WTC11 (cell line): ENCODE results near the gene DNAJC15. TPM values are rescaled to one million over a fixed set of nuclear protein-coding genes. Genes with fewer than 3 reads are reported as not detected.

Experiments used
- ATAC-seq: fragments of 200-7000 bp; cut with Tn5 transposase; 2 replicates; pipeline ENCODE4 v1.10.0; 2021; ENCODE audit warnings: mild to moderate bottlenecking, moderate library complexity
- CTCF ChIA-PET: fragments of 300-600 bp; sonication (Branson Sonifier 250); formaldehyde crosslinking; loops from one replicate; lab custom pipeline; 2021; ENCODE audit warnings: antibody characterized with exemption; lab: Charles Lee
- POLR2A ChIA-PET: fragments of 350-600 bp; sonication (Branson Sonifier 250); formaldehyde crosslinking; loops from one replicate; lab custom pipeline; 2021; ENCODE audit warnings: antibody characterized with exemption; lab: Charles Lee
- DNase-seq: peaks from one replicate; pipeline ENCODE4 v3.0.0; 2021; ENCODE audit warnings: low spot score
- H3K27ac Mint-ChIP-seq: 2 replicates; pipeline ENCODE4 v1.8.0; 2021; ENCODE audit warnings: mixed read lengths
- H3K27me3 Mint-ChIP-seq: 2 replicates; pipeline ENCODE4 v1.8.0; 2021; ENCODE audit warnings: low read depth, mild to moderate bottlenecking, moderate library complexity, mixed read lengths
- H3K36me3 Mint-ChIP-seq: 2 replicates; pipeline ENCODE4 v1.8.0; 2021; ENCODE audit warnings: mixed read lengths
- H3K4me1 Mint-ChIP-seq: 2 replicates; pipeline ENCODE4 v1.8.0; 2022; ENCODE audit warnings: mixed read lengths
- H3K4me3 Mint-ChIP-seq: 2 replicates; pipeline ENCODE4 v1.8.0; 2021; ENCODE audit warnings: mild to moderate bottlenecking, moderate library complexity, mixed read lengths
- H3K9me3 Mint-ChIP-seq: 2 replicates; pipeline ENCODE4 v1.8.0; 2021; ENCODE audit warnings: mixed read lengths
- CREB1 ChIP-seq: sonication (generic); formaldehyde crosslinking; IDR thresholded peaks from 2 replicates; pipeline ENCODE4 v1.8.0; 2023; ENCODE audit warnings: mild to moderate bottlenecking, missing genetic modification reagents
- CREM ChIP-seq: sonication (generic); formaldehyde crosslinking; IDR thresholded peaks from 2 replicates; pipeline ENCODE4 v1.8.1; 2022; ENCODE audit warnings: mild to moderate bottlenecking, missing genetic modification reagents, moderate library complexity
- FOXJ3 ChIP-seq: sonication (generic); formaldehyde crosslinking; IDR thresholded peaks from 2 replicates; pipeline ENCODE4 v1.9.0; 2021; ENCODE audit warnings: missing genetic modification reagents, mild to moderate bottlenecking, borderline replicate concordance
- GRHL2 ChIP-seq: fragments of 250-450 bp; sonication (Bioruptor Pico); IDR thresholded peaks from 2 replicates; pipeline ENCODE4 v1.8.0; 2022; ENCODE audit warnings: mild to moderate bottlenecking, moderate library complexity; ENCODE audit not compliant: insufficient replicate concordance, severe bottlenecking
- GTF2I ChIP-seq: fragments of 250-450 bp; sonication (Bioruptor Pico); conservative IDR thresholded peaks from 2 replicates; pipeline ENCODE4 v1.4.0; 2021; ENCODE audit warnings: mild to moderate bottlenecking
- HMGA2 ChIP-seq: fragments of 250-450 bp; sonication (Bioruptor Pico); IDR thresholded peaks from 2 replicates; pipeline ENCODE4 v1.4.0; 2021; ENCODE audit warnings: mild to moderate bottlenecking, moderate library complexity
- IRF2 ChIP-seq: sonication (generic); formaldehyde crosslinking; IDR thresholded peaks from 2 replicates; pipeline ENCODE4 v1.8.0; 2022; ENCODE audit warnings: low read depth, missing genetic modification reagents, borderline replicate concordance
- JUN ChIP-seq: sonication (generic); formaldehyde crosslinking; IDR thresholded peaks from 2 replicates; pipeline ENCODE4 v1.8.0; 2023; ENCODE audit warnings: mild to moderate bottlenecking, missing genetic modification reagents
- MXD4 ChIP-seq: fragments of 250-450 bp; sonication (Bioruptor Pico); IDR thresholded peaks from 2 replicates; pipeline ENCODE4 v1.8.0; 2021; ENCODE audit warnings: mild to moderate bottlenecking, moderate library complexity, borderline replicate concordance
- NR2C2 ChIP-seq: sonication (generic); formaldehyde crosslinking; IDR thresholded peaks from 2 replicates; pipeline ENCODE4 v1.8.0; 2022; ENCODE audit warnings: mild to moderate bottlenecking, missing genetic modification reagents
- RELA ChIP-seq: sonication (generic); formaldehyde crosslinking; IDR thresholded peaks from 2 replicates; pipeline ENCODE4 v1.8.1; 2022; ENCODE audit warnings: missing genetic modification reagents, mild to moderate bottlenecking, borderline replicate concordance
- SP1 ChIP-seq: sonication (generic); formaldehyde crosslinking; conservative IDR thresholded peaks from 2 replicates; pipeline ENCODE4 v1.8.1; 2022; ENCODE audit warnings: missing genetic modification reagents
- ZNF263 ChIP-seq: sonication (generic); formaldehyde crosslinking; IDR thresholded peaks from 2 replicates; pipeline ENCODE4 v1.8.1; 2022; ENCODE audit warnings: low read depth, mild to moderate bottlenecking, moderate library complexity, missing genetic modification reagents
- ZNF317 ChIP-seq: sonication (generic); formaldehyde crosslinking; IDR thresholded peaks from 2 replicates; pipeline ENCODE4 v1.8.1; 2023; ENCODE audit warnings: low read depth, mild to moderate bottlenecking, moderate library complexity, missing genetic modification reagents, borderline replicate concordance
- ZNF423 ChIP-seq: fragments of 250-450 bp; sonication (Bioruptor Pico); IDR thresholded peaks from 2 replicates; pipeline ENCODE4 v2.1.2; 2022; ENCODE audit warnings: mild to moderate bottlenecking, moderate library complexity
- total RNA-seq: library from RNA; stranded (reverse); gene quantifications from 3 replicates; pipeline ENCODE4 v1.2.3, GENCODE V29; 2021
- TF ChIP-seq, protein P1 (sequence below): sonication (generic); formaldehyde crosslinking; IDR thresholded peaks from 2 replicates; pipeline ENCODE4 v1.8.0; 2022; ENCODE audit warnings: mild to moderate bottlenecking, missing genetic modification reagents
- TF ChIP-seq, protein P2 (sequence below): sonication (generic); formaldehyde crosslinking; conservative IDR thresholded peaks from 2 replicates; pipeline ENCODE4 v1.8.1; 2022; ENCODE audit warnings: mild to moderate bottlenecking, missing genetic modification reagents
- TF ChIP-seq, protein P3 (sequence below): fragments of 250-450 bp; sonication (Bioruptor Pico); IDR thresholded peaks from 2 replicates; pipeline ENCODE4 v1.9.0; 2021; ENCODE audit warnings: mild to moderate bottlenecking
- TF ChIP-seq, protein P4 (sequence below): fragments of 250-450 bp; sonication (Bioruptor Pico); IDR thresholded peaks from 2 replicates; pipeline ENCODE4 v1.9.0; 2021; ENCODE audit warnings: mild to moderate bottlenecking, borderline replicate concordance
- TF ChIP-seq, protein P5 (sequence below): sonication (generic); formaldehyde crosslinking; IDR thresholded peaks from 2 replicates; pipeline ENCODE4 v1.8.0; 2022; ENCODE audit warnings: mild to moderate bottlenecking, missing genetic modification reagents
- TF ChIP-seq, protein P6 (sequence below): sonication (generic); formaldehyde crosslinking; IDR thresholded peaks from 2 replicates; pipeline ENCODE4 v1.8.1; 2023; ENCODE audit warnings: mild to moderate bottlenecking, missing genetic modification reagents, borderline replicate concordance
- TF ChIP-seq, protein P7 (sequence below): fragments of 250-450 bp; sonication (Bioruptor Pico); IDR thresholded peaks from 2 replicates; pipeline ENCODE4 v1.8.0; 2021; ENCODE audit warnings: mild to moderate bottlenecking

The DNAJC15 gene
- total RNA-seq, 1 experiment from 2014 or later, result 12.2 TPM

DNA sequence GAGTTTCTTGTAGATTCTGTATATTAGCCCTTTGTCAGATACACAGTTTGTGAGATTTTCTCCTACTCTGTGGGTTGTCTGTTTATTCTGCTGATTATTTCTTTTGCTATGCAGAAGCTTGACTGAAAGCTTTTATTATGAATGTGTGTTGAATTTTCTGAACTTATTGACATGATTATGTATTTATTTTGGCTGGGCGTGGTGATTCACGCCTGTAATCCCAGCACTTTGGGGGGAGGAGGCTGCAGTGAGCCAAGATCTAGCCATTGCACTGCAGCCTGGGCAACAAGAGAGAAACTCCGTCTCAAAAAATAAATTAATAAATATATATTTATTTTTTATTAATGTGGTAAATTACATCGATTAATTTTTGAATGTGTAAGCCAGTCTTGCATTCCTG, 78.9 kb downstream of the DNAJC15 start:
- no peak overlapping the region for H3K27ac Mint-ChIP-seq
- no peak for ATAC-seq
- peaks cover 11% of the 10 kb centered on the region for H3K9me3 Mint-ChIP-seq
- H3K36me3 Mint-ChIP-seq, result no peaks in the 10 kb centered on the region; the same call in 1 of the 2 replicates
- TF ChIP-seq, protein P1, sequence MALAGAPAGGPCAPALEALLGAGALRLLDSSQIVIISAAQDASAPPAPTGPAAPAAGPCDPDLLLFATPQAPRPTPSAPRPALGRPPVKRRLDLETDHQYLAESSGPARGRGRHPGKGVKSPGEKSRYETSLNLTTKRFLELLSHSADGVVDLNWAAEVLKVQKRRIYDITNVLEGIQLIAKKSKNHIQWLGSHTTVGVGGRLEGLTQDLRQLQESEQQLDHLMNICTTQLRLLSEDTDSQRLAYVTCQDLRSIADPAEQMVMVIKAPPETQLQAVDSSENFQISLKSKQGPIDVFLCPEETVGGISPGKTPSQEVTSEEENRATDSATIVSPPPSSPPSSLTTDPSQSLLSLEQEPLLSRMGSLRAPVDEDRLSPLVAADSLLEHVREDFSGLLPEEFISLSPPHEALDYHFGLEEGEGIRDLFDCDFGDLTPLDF (CRISPR knock-in tag), result no peak
- TF ChIP-seq NR2C2 (no peak), SP1 (CRISPR knock-in tag) (no peak), RELA (CRISPR knock-in tag) (no peak), FOXJ3 (no peak), CREM (CRISPR knock-in tag) (no peak), GRHL2 (CRISPR knock-in tag) (no peak)
- TF ChIP-seq, protein P2, sequence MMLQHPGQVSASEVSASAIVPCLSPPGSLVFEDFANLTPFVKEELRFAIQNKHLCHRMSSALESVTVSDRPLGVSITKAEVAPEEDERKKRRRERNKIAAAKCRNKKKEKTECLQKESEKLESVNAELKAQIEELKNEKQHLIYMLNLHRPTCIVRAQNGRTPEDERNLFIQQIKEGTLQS, result no peak
- TF ChIP-seq, protein P3, sequence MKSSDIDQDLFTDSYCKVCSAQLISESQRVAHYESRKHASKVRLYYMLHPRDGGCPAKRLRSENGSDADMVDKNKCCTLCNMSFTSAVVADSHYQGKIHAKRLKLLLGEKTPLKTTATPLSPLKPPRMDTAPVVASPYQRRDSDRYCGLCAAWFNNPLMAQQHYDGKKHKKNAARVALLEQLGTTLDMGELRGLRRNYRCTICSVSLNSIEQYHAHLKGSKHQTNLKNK (CRISPR knock-in tag), result no peak
- TF ChIP-seq, protein P4, sequence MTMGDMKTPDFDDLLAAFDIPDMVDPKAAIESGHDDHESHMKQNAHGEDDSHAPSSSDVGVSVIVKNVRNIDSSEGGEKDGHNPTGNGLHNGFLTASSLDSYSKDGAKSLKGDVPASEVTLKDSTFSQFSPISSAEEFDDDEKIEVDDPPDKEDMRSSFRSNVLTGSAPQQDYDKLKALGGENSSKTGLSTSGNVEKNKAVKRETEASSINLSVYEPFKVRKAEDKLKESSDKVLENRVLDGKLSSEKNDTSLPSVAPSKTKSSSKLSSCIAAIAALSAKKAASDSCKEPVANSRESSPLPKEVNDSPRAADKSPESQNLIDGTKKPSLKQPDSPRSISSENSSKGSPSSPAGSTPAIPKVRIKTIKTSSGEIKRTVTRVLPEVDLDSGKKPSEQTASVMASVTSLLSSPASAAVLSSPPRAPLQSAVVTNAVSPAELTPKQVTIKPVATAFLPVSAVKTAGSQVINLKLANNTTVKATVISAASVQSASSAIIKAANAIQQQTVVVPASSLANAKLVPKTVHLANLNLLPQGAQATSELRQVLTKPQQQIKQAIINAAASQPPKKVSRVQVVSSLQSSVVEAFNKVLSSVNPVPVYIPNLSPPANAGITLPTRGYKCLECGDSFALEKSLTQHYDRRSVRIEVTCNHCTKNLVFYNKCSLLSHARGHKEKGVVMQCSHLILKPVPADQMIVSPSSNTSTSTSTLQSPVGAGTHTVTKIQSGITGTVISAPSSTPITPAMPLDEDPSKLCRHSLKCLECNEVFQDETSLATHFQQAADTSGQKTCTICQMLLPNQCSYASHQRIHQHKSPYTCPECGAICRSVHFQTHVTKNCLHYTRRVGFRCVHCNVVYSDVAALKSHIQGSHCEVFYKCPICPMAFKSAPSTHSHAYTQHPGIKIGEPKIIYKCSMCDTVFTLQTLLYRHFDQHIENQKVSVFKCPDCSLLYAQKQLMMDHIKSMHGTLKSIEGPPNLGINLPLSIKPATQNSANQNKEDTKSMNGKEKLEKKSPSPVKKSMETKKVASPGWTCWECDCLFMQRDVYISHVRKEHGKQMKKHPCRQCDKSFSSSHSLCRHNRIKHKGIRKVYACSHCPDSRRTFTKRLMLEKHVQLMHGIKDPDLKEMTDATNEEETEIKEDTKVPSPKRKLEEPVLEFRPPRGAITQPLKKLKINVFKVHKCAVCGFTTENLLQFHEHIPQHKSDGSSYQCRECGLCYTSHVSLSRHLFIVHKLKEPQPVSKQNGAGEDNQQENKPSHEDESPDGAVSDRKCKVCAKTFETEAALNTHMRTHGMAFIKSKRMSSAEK (CRISPR knock-in tag), result no peak
- TF ChIP-seq, all 79 proteins: peak for 0
- ChIA-PET POLR2A (no interaction called here), CTCF (no interaction called here)
- Mint-ChIP-seq H3K4me3 (no peak overlapping the region), H3K4me1 (0 out of 2 replicates have a peak, but pooled peaks cover 8% of the 10 kb centered on the region), H3K27me3 (no peaks in the 10 kb centered on the region)
- no peak for DNase-seq

DNA sequence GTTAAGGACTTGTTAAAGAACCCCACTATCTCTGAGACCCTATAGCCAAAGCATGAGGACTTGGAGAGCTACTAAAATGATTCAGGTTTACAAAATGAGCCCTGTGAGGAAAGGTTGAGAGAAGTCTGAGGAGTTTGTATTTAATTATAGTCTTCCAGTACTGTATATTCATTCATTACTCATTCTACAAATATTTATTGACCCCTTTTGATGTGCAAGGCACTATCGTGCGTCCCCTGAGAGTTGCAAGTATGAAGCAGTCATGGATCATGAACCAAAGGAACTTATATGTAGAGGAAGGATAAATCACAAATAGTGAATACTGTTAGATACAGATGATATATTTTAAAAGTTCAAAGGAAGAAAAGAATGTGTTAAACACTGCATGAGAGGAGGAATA, 84.4 kb downstream of the DNAJC15 start:
- ATAC-seq (no peak), DNase-seq (no peak)
- Mint-ChIP-seq H3K9me3 (no peaks in the 10 kb centered on the region), H3K27ac (no peak overlapping the region), H3K4me3 (no peak overlapping the region), H3K36me3 (no peaks in the 10 kb centered on the region), H3K27me3 (no peaks in the 10 kb centered on the region), H3K4me1 (0 out of 2 replicates have a peak, but pooled peaks cover 8% of the 10 kb centered on the region)
- POLR2A ChIA-PET, result no interaction called here
- CTCF ChIA-PET, result no interaction called here
- TF ChIP-seq ZNF263 (CRISPR knock-in tag) (no peak), ZNF423 (no peak), IRF2 (CRISPR knock-in tag) (no peak), RELA (CRISPR knock-in tag) (no peak), GRHL2 (CRISPR knock-in tag) (no peak), HMGA2 (no peak), CREM (CRISPR knock-in tag) (no peak), GTF2I (CRISPR knock-in tag) (no peak), JUN (CRISPR knock-in tag) (no peak), MXD4 (CRISPR knock-in tag) (no peak), CREB1 (CRISPR knock-in tag) (no peak), ZNF317 (CRISPR knock-in tag) (no peak)
- TF ChIP-seq, protein P5, sequence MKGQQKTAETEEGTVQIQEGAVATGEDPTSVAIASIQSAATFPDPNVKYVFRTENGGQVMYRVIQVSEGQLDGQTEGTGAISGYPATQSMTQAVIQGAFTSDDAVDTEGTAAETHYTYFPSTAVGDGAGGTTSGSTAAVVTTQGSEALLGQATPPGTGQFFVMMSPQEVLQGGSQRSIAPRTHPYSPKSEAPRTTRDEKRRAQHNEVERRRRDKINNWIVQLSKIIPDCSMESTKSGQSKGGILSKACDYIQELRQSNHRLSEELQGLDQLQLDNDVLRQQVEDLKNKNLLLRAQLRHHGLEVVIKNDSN (CRISPR knock-in tag), result no peak
- TF ChIP-seq, protein P6, sequence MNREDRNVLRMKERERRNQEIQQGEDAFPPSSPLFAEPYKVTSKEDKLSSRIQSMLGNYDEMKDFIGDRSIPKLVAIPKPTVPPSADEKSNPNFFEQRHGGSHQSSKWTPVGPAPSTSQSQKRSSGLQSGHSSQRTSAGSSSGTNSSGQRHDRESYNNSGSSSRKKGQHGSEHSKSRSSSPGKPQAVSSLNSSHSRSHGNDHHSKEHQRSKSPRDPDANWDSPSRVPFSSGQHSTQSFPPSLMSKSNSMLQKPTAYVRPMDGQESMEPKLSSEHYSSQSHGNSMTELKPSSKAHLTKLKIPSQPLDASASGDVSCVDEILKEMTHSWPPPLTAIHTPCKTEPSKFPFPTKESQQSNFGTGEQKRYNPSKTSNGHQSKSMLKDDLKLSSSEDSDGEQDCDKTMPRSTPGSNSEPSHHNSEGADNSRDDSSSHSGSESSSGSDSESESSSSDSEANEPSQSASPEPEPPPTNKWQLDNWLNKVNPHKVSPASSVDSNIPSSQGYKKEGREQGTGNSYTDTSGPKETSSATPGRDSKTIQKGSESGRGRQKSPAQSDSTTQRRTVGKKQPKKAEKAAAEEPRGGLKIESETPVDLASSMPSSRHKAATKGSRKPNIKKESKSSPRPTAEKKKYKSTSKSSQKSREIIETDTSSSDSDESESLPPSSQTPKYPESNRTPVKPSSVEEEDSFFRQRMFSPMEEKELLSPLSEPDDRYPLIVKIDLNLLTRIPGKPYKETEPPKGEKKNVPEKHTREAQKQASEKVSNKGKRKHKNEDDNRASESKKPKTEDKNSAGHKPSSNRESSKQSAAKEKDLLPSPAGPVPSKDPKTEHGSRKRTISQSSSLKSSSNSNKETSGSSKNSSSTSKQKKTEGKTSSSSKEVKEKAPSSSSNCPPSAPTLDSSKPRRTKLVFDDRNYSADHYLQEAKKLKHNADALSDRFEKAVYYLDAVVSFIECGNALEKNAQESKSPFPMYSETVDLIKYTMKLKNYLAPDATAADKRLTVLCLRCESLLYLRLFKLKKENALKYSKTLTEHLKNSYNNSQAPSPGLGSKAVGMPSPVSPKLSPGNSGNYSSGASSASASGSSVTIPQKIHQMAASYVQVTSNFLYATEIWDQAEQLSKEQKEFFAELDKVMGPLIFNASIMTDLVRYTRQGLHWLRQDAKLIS (CRISPR knock-in tag), result no peak
- TF ChIP-seq, protein P7, sequence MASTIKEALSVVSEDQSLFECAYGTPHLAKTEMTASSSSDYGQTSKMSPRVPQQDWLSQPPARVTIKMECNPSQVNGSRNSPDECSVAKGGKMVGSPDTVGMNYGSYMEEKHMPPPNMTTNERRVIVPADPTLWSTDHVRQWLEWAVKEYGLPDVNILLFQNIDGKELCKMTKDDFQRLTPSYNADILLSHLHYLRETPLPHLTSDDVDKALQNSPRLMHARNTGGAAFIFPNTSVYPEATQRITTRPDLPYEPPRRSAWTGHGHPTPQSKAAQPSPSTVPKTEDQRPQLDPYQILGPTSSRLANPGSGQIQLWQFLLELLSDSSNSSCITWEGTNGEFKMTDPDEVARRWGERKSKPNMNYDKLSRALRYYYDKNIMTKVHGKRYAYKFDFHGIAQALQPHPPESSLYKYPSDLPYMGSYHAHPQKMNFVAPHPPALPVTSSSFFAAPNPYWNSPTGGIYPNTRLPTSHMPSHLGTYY (CRISPR knock-in tag), result no peak
